HG03460 (cell line): ENCODE results near the gene MCM7.

Source experiments
- ATAC-seq: cut with Tn5 transposase; IDR thresholded peaks from one replicate; pipeline ENCODE4 v1.9.1; 2021; ENCODE audit not compliant: unreplicated experiment

The MCM7 gene

GRCh38 chr7:100075418-100075817 is 25.8 kb downstream of the MCM7 start:
- no peak for ATAC-seq

GRCh38 chr7:100074841-100075240 is 26.4 kb downstream of the MCM7 start:
- no peak for ATAC-seq

DNA sequence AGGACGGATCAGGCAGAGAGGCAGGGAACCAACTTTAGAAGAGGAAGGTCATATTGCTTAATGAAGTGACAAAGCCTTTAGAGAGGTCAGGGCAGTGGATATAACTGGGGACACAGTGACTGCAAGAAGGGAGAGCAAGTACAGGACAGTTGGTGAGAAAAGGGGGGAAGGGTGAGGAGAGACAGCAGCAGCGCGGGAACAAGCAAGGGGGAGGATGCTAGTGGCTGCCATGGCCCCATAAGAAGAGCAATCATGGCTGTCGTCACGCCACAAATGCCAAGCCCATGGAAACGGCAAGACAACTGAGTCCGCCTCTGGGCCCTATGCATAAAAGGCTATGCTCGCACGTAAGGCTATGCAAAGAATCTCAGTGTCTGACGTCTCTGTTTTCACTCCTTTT is 28.7 kb downstream of the MCM7 start:
- ATAC-seq = no peak

- ATAC-seq = no peak
Observed at GRCh38 chr7:100071018-100071723, 30.0 kb downstream of the MCM7 start.

- no peak for ATAC-seq
Observed at GRCh38 chr7:100069991-100070390, 31.2 kb downstream of the MCM7 start.

DNA sequence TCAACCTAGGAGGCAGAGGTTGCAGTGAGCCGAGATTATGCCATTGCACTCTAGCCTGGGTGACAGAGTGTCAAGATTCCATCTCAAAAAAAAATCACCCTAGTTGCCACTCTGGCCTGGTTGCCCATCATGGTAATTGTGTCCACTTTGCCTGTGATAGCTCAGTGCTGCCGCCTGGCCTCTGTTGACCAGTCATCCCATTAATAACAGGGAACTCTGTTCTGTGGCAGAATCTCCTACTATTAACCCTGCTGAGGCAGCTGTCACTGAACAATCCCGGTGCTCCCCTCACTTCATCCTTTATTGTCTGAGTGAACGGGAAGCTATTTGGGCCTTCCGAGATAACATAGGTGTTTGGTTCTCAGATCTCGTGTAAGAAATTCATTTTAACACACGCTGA is 34.2 kb downstream of the MCM7 start:
- no peak for ATAC-seq

DNA sequence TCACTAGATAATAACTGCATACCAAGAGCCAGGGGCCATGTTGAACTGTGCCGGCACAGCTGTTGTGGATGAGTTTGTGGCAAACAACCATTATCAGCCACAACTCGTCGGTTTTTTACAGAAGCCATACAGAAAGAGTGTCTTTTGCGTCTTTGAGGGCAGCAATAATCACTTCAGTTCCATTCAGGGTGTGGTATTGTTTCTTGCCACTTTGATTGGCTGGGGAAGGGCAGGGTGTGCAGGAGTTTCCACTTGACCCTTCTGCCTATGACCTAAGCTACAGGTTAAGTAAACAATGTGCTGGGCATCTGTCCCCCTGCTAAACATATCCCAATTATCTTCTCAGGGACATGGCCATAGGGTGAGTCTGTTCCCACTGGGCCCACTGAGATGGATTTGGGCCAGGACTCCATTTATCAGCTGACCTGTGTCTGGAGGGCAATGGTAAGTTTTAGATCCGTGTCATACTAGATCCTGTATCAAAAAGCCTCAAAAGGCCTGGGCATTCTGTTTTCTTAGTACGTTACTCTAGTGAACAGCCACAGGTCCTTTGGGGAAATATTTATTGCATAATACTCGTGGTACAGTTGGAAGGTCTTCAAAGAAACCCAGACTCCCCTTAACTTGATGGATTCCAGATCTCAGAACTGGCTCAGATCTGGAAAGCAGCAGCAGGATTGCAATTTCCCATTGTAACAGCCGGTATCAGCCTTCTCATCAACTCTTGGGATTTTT is 35.6 kb downstream of the MCM7 start:
- no peak for ATAC-seq

DNA sequence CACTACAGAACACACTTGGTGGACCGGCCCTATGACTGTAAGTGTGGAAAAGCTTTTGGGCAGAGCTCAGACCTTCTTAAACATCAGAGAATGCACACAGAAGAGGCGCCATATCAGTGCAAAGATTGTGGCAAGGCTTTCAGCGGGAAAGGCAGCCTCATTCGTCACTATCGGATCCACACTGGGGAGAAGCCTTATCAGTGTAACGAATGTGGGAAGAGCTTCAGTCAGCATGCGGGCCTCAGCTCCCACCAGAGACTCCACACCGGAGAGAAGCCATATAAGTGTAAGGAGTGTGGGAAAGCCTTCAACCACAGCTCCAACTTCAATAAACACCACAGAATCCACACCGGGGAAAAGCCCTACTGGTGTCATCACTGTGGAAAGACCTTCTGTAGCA is 37.0 kb downstream of the MCM7 start:
- no peak for ATAC-seq

DNA sequence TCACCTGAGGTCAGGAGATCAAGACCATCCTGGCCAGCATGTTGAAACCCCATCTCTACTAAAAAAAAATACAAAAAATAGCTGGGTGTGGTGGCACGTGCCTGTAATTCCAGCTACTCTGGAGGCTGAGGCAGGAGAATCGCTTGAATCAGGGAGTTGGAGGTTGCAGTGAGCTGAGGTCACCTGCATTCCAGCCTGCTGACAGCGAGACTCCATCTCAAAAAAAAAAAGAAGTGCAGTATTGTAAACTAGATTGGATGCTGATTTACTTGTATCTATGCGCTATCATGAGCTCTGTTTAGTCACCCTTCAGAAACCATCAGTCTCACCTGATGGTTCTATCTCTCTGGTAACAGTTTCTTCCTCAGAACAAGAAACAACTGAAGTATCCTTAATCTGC is 37.8 kb downstream of the MCM7 start:
- no peak for ATAC-seq

- ATAC-seq = no peak
Observed at GRCh38 chr7:100061518-100062193, 39.5 kb downstream of the MCM7 start.

DNA sequence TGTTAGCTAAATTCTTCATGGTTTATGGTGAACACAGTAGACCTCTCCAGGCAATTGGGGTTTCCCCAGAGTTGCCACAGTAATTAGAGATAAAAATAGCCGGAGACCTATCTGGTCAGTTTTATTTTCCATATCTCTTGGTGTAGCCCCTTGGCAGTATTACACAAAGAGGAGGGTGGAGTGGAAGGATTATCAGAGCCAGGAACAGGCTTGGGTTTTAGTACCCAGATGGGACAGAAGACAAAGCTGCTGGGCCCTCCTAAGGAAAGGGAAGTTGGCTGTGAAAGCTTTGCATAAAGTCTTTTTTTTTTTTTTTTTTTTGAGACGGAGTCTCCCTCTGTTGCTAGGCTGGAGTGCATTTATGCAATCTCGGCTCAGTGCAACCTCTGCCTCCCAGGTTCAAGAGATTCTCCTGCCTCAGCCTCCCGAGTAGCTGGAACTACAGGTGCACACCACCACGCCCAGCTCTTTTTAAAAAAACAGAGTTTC is 41.9 kb downstream of the MCM7 start:
- no peak for ATAC-seq

GRCh38 chr7:100057006-100057405 is 44.2 kb downstream of the MCM7 start:
- no peak for ATAC-seq

- no peak for ATAC-seq
Observed at GRCh38 chr7:100053215-100053614, 48.0 kb downstream of the MCM7 start.

- no peak for ATAC-seq
Observed at GRCh38 chr7:100051611-100052010, 49.6 kb downstream of the MCM7 start.

DNA sequence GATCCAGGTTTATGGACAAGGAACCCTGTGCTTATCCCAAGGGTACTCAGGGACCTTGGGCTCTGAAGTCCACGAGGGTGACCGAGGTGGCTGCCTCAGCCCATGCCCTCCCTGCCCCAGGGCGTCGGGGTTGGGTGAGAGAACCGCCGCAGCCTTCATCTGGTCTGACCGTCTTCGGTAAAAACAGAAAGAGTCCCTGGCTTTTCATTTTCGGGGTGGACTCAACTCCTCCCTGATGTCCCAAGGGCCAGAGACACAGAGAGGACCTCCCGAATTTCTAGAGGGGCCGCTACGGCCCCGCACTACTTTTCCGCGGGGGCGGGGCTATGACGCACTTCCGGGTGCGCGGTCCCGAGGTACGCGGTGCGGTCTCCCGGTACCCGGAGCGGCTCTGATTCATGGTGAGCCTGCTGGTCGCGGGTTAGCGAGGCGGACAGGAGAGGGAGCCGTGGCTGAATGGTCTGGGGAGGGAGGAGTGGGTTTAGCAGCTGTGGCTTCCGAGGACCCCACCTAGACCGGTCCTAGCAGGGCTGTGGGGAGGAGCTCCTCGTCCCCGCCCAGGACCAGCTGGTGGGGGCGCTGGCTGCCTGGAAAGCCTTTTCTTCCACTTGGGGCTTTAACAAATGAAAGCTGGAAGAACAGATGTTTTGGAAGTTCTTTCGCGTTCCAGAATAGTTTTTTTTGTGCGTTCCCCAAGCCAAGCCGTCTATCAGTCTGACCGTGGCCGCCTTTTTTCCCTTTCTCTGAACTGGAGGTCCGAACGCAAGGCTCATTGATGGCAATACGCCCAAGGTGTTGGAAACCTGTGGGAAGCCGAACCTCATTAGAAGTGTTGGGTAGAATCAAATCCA is 51.5 kb downstream of the MCM7 start, which contains the start of gene ZSCAN21:
Gene ZSCAN21, plus strand, starts transcription at position 334 of the 851 bp plus-strand sequence. CDS start 7,233 bp downstream, outside the sequence.
- ATAC-seq = peak; percentile 82

DNA sequence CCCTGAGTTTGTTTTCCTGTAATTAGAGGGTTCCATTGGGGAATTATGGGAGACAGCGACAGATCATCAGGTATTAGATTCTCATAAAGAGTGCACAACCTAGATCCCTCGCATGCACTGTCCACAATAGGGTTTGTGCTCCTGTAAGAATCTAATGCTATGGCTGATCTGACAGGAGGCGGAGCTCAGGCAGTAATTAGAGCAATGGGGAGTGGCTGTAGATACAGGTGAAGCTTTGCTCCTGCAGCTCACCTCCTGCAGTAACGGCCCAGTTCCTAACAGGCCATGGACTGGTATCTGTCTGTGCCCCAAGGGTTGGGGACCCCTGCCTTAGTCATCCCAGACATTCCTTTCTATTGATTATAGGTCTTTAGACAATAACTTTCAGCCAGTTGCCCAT is 52.5 kb downstream of the MCM7 start:
- ATAC-seq = no peak

DNA sequence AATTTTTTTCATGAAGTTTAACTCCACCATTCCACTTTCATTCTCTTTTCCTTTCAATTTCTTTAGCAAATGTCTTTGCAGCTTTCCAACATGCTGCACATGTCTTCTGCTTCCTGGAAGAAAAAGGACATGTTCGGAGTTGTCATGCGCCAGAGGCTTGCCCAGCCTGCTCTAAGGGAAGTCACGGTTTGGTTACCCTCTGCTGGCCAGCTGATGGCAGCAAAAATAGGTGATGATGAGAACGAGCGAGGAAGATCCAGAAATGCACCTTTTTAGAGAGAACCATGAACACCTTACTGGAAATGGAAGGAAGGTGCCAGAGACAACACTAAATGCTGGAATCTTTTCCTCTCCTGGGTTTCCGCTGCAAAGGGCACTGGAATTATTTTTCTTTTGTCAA is 56.5 kb downstream of the MCM7 start:
- ATAC-seq = no peak
